ENCODE measurements around the gene ZDBF2.

- TF ChIP-seq CTCF (tag by site-specific recombination; IDR thresholded peaks at IDR 0.05) (no peak), ZSCAN18 (tag by site-specific recombination; IDR thresholded peaks at IDR 0.05) (no peak), YY1 (tag by site-specific recombination; IDR thresholded peaks at IDR 0.05) (no peak), OVOL3 (tag by site-specific recombination; IDR thresholded peaks at IDR 0.05) (no peak), ZBTB49 (tag by site-specific recombination; IDR thresholded peaks at IDR 0.05; ENCODE audit: low read depth) (no peak), YY2 (tag by site-specific recombination; IDR thresholded peaks at IDR 0.05) (no peak), ZNF792 (tag by site-specific recombination; IDR thresholded peaks at IDR 0.05) (no peak), ZNF184 (tag by site-specific recombination; IDR thresholded peaks at IDR 0.05) (no peak), ZFP37 (tag by site-specific recombination; IDR thresholded peaks at IDR 0.05) (no peak), ZNF37A (tag by site-specific recombination; IDR thresholded peaks at IDR 0.05) (no peak), PRDM2 (tag by site-specific recombination; IDR thresholded peaks at IDR 0.05; ENCODE audit: borderline replicate concordance) (no peak)
Measured at GRCh38 chr2:206256706-206257205, 17.7 kb upstream of the ZDBF2 start.
